Thoracic aorta (tissue), 2 donors: ENCODE results near the gene ADGRL2. TPM values are rescaled to one million over a fixed set of nuclear protein-coding genes. Genes with fewer than 3 reads are reported as not detected.

Experiments
- ATAC-seq: fragments of 150-250 bp; one replicate; pipeline ENCODE4 v1.8.0; 2017; ENCODE audit warnings: low read depth; ENCODE audit not compliant: insufficient number of reproducible peaks, low FRiP score
- DNase-seq: peaks from one replicate; pipeline ENCODE4 v3.0.0-alpha.2; 2020; ENCODE audit warnings: low spot score
- H3K27ac ChIP-seq, 2 donors: fragments of 200-600 bp; sonication (generic); 1 replicate in 1 of 2; 2 replicates in 1 of 2; pipeline ENCODE4 v1.5.1; 2016; ENCODE audit warnings: mild to moderate bottlenecking in 2 of 2, moderate library complexity in 2 of 2
- H3K27me3 ChIP-seq: fragments of 200-600 bp; sonication (generic); replicated peaks from 2 replicates; pipeline ENCODE4 v1.6.0; 2016; ENCODE audit warnings: mild to moderate bottlenecking; ENCODE audit not compliant: insufficient read depth
- H3K36me3 ChIP-seq: fragments of 200-600 bp; sonication (generic); one replicate; pipeline ENCODE4 v1.5.1; 2016
- H3K4me1 ChIP-seq, 2 donors: fragments of 200-600 bp; sonication (generic); 1 replicate in 1 of 2; 2 replicates in 1 of 2; pipeline versions ENCODE4 v1.5.1 to v1.6.0; 2016; ENCODE audit warnings: low read depth in 2 of 2, mild to moderate bottlenecking in 1 of 2; ENCODE audit not compliant: control insufficient read depth in 1 of 2
- H3K4me3 ChIP-seq: fragments of 200-600 bp; sonication (generic); 2 replicates; pipeline ENCODE4 v1.5.1; 2016; ENCODE audit warnings: mild to moderate bottlenecking
- H3K9me3 ChIP-seq: fragments of 200-600 bp; sonication (generic); 2 replicates; pipeline ENCODE4 v1.5.1; 2016
- CTCF ChIP-seq: fragments of 200-600 bp; sonication (generic); IDR thresholded peaks from one replicate; pipeline ENCODE4 v1.5.1; 2019; ENCODE audit warnings: antibody characterized with exemption
- total RNA-seq, 2 donors: library from RNA; depleted of rRNA; stranded (reverse); fragments of >200 nt; gene quantifications; one replicate each; pipeline versions ENCODE4 v1.1.0 to v1.2.3, GENCODE V29; 2016

The ADGRL2 gene
- total RNA-seq, 2 donors from 2014 or later, result 53.3 to 67.2 TPM

DNA sequence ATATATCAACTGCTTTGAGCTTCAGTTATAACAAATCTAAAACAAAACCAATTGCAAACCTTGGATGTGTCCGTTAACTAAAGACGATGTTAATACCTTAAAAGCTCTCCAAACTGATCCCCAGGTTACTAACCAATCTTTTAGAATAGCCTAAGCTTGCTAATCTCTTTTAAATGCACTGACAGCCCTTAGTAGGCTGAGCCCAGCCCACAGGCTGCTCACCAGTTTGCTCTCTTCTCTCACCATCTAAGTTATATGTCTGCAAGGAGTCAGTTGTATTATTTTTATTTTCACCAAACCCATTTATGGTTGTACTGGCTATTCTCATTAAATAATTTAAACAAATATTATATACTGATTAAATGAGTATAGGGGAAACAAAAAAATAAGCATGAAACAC lies 199.5 kb downstream of the ADGRL2 start:
- no peak for DNase-seq
- Histone ChIP-seq H3K36me3 (no peaks in the 10 kb centered on the region), H3K4me1 (peaks cover 0 to 24% of the 10 kb centered on the region in 2 donors), H3K27ac (no peak overlapping the region), H3K9me3 (no peaks in the 10 kb centered on the region), H3K27me3 (no peaks in the 10 kb centered on the region), H3K4me3 (no peak overlapping the region)
- ATAC-seq, result no peak
- TF ChIP-seq CTCF, result no peak

DNA sequence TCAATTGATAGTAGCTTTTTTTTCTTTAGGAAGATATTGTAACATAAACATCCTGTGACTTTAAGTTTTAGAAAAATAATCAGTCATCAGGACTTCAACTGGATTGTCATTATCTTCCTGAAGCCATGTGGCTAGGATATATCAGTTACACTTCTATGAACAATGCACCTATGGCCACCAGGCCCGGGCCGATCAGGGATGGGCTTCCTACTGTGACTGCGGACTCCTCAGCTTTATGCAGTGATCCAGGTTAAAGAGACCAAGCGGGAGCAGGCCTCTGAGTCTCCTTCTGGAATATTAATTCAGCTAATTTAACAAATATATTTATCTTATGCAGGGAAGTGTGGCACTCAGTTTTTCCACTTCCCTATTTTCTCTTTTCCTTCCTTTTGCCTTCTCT lies 200.6 kb downstream of the ADGRL2 start:
- DNase-seq, result no peak
- H3K4me1 ChIP-seq, result peaks cover 0 to 23% of the 10 kb centered on the region in 2 donors
- no peaks in the 10 kb centered on the region for H3K9me3 ChIP-seq
- TF ChIP-seq CTCF, result no peak
- H3K27me3 ChIP-seq, result no peaks in the 10 kb centered on the region
- no peak for ATAC-seq
- H3K4me3 ChIP-seq, result no peak overlapping the region
- no peaks in the 10 kb centered on the region for H3K36me3 ChIP-seq
- H3K27ac ChIP-seq, result no peak overlapping the region

GRCh38 chr1:82007804-82008203 lies 207.1 kb downstream of the ADGRL2 start:
- no peak for TF ChIP-seq CTCF
- H3K4me1 ChIP-seq, result no peaks in the 10 kb centered on the region
- DNase-seq, result no peak

GRCh38 chr1:82013702-82014101 lies 213.0 kb downstream of the ADGRL2 start:
- no peak for ATAC-seq

More at GRCh38 chr1:82007804-82008203, 207.1 kb downstream of the ADGRL2 start:
- Histone ChIP-seq H3K36me3 (no peaks in the 10 kb centered on the region), H3K4me3 (no peak overlapping the region), H3K27me3 (no peaks in the 10 kb centered on the region), H3K27ac (no peak overlapping the region), H3K9me3 (no peaks in the 10 kb centered on the region)
- no peak for ATAC-seq

DNA sequence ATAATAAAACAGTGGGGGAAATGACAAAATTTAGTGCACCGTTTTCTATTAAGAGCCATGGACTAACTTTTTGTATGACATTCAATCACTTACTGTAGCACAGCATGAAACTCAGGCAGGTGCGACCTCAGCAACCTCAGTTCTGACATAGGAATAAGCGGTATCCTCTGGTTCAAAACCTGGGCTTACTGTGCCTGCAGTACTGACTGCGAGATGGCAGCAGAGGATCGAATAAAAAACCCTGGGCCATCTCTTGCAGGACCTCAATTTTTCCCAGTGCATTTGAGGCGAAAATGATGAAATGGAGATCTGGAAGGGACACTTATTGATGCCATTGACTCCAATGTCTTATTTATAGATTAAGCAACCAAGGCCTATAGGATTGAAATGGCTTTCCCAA lies 214.7 kb downstream of the ADGRL2 start:
- no peaks in the 10 kb centered on the region for H3K4me1 ChIP-seq
- no peak overlapping the region for H3K27ac ChIP-seq
- H3K4me3 ChIP-seq, result no peak overlapping the region
- ATAC-seq, result no peak
- H3K27me3 ChIP-seq, result no peaks in the 10 kb centered on the region
- no peak for TF ChIP-seq CTCF
- H3K9me3 ChIP-seq, result no peaks in the 10 kb centered on the region
- H3K36me3 ChIP-seq, result no peaks in the 10 kb centered on the region
- DNase-seq, result no peak

More at GRCh38 chr1:82013702-82014101, 213.0 kb downstream of the ADGRL2 start:
- no peak overlapping the region for H3K27ac ChIP-seq
- no peaks in the 10 kb centered on the region for H3K4me1 ChIP-seq
- DNase-seq, result no peak
- H3K36me3 ChIP-seq, result no peaks in the 10 kb centered on the region
- no peaks in the 10 kb centered on the region for H3K9me3 ChIP-seq
- H3K27me3 ChIP-seq, result no peaks in the 10 kb centered on the region
- peak; percentile 10 for TF ChIP-seq CTCF
- H3K4me3 ChIP-seq, result no peak overlapping the region
